ENCODE results near the gene CST9L.
A peak's percentile ranks its signal among the peaks of the same experiment; 100 is the strongest.
"Not testable (repeated sequence)": the region's sequence is repeated elsewhere in the genome, so short reads cannot be mapped to it uniquely, and the experiment has no call there.

Gene CST9L

DNA sequence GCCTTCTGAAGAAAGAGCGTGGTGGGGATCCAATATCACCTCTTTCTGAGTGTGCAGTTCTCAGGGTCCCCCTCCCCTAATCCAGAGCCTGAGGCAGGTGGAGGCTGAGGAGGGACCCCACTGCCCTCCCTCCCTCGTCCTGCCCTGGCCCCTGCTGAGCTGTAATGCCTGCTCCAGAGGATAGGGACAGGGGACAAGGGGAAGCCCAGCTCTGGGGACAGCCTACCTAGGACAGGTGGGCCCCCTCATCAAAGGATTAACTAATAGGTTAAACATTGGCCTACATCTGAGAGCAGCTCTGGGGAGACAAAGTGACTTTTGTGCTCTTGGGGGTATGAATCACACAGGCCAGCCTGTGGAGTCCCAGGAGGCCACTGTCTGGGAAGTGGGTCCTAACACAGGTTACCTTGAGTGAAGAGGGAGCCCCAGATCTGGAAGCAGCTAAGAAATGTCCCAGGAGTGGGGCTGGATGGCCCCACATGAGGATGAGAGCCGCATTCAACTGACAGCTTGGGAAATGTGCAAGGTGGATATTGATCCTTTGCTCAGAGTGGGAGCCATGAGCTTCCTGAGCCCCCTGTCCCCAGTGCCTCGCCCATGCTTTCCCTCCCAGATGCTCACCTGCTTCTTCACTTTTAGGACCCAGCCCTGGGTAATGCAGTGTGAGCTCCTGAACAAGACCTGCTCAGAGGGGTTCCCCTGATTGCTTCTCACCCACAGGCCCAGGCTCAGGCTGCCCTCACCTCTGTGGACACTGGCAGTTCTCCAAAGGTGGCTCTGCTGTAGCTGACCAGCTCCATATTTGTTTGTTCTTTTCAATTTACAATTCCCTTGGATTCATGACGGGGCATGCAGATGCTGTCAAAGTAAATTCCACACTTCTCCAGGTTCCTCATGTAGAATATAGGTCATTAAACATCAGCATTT is 17.8 kb upstream of the CST9L start:
- DNase-seq = no peak

DNA sequence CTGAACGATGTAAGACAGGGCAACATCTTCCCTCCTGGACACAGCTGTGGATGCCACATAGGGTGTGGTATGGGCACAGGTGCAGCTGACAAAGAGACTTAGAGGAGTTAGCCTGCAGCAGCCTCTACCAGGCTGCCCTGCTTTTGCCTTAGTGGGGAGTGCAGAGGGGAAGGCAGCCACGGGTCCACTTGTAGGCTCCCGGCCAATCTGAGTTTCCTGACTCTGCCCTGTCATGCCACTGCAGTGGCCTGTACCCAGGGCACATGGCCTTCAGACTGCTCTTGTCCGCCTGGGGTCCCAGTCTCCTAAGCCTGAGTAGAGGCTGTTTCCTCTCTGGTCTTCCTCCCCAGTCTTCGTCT is 17.1 kb upstream of the CST9L start:
- no peak for DNase-seq

DNA sequence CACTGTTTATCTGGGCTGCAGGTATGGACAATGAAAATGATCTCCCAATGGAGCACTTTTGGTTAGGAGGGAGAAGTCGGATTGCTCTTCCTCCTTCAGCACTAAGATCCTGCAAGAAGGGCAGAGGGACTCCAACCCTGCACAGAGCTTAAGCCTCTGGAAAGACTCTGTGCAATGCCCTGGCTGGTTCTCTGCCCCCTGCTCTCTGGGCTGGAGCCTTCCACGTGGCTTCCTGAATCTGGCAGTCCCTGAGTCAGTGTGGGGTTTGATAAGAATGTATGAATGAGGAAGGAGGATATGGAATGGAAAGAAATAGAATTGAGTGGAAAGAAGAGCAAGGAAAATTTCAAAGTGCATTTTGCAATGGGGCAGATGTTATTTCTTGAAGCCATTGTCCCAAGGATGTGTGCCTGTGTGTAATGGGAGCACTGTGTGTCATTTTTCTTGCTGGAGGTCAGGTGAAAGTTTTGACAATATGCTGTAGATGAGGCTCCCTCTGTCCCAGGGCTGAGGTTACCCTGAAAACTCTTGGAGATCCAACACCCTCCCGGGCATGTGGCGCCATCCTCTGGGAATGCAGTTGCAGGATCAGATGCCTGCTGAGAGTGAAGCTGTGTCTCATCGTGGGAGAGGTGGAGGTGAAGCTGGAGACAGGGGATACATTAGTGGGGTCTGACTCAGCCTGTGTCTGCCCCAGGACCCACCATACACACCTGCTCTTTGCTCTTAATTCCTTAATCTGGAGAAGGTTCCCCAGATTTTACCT is 16.3 kb upstream of the CST9L start:
- no peak for DNase-seq

DNA sequence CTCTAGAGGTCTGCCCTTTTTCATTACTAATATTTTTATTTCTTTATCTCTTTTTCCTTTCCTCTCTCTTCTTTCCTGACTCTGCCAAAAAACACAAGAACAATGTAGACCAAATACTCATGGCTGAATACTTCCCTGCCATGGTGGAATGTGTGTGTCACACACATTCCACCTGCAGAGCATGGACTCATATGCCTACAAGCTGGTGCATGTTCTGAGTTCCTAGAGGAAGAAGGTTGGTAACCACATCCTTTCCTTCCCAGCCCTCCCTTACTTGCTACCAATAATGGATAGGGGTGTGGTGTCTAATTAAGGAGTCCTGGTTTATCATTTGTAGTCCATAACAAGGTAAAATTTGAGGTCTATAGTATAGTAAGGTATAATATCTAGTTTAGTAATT is 15.2 kb upstream of the CST9L start:
- DNase-seq = no peak

DNA sequence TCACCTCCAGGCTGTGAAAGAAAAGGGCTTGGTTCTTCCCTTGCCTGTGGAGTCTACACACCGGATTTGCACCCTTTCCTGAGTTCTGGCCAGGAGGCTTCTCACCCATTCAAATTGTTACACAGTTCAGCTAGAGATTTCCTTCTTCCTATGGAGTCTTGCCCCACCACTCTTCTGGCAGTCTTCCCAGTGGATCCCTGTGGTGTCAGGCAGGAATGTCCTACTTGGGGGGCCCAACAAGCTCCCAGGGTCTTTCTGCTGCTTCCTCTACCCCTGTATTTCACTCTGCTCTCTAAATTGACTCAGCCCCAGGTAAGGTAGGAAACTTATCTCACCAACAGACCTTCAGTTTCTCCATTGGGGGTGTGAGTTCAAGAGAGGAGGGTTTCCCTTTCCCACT is 14.0 kb upstream of the CST9L start:
- DNase-seq = no peak

DNA sequence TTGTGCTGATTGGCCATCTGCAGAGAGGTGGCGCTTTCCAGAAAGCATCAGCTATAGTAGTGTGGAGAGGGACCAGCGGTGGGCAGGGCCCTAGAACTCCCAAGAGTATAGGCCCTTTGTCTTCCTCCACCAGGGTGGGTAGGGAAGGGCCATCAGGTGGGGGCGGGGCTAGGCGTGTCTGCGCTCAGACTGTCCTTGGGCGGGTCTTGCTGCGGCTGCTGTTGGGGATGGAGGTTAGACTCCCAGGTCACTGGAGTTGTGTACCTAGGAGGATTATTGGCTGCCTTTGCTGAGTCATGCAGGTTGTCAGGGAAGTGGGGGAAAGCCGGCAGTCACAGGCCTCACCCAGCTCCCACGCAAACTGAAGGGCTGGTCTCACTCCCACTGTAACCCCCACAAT is 13.5 kb upstream of the CST9L start:
- DNase-seq = not testable (repeated sequence)

DNA sequence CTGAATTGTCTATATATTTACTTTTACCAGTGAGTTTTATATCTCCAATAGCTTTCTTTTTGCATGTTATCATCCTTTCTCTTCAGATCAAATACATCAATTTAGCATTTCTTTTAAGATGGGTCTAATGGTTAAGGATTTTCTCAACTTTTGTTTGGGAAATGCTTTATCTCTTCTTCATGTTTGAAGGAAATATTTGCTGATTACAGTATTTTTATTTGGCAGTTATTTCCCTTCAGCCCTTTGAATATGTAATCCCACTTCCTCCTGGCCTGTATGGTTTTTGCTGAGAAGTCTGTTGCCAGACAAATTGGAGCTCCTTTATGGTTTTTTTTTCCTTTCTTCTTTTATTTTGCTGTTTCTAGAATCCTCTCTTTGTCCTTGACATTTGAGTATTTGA is 6.7 kb upstream of the CST9L start:
- DNase-seq = no peak

DNA sequence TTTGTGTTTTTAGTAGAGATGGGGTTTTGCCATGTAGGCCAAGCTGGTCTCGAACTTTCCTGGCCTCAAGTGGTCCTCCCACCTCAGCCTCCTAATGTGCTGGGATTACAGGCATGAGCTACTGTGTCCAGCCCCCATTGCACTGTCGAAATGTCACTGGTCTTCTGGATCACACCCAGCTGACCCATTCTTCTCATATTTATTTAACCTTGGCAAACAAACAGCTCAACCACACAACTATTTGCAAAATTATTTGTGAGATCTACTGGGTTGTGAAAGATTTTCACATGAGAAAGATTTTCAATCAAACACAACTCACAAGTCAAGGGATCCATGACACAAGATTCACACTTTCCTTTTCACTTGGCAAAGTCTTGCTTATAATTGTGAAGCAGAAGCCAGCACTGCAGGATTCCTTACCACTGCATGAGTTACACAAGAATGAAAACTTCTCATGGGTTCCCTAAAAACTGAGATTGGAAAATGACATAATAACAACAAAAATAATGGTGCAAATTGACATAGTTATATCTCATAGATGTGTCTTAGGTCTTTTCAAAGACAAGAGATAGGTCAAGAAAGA is 2.0 kb upstream of the CST9L start:
- peak; percentile 2 to 54 for DNase-seq

DNA sequence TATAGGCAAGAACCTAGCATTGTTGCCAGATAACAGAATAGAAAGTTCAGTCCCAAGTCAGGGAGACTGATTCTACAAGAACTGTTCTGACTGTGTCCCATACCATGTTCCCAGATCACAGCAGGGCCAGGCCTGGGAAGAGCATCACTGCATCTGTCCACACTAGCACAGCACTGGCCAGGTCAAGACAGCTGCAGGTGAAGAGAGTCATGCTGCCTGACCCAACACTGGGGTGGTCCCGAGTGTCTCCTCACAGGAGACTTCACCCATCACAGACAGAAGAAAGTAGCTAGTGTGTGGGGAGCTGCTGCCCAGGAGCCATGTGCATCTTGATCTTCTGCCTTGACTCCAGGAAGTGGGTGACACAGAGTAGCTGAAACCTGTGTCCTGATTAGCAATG is 1.3 kb upstream of the CST9L start:
- DNase-seq = no peak

DNA sequence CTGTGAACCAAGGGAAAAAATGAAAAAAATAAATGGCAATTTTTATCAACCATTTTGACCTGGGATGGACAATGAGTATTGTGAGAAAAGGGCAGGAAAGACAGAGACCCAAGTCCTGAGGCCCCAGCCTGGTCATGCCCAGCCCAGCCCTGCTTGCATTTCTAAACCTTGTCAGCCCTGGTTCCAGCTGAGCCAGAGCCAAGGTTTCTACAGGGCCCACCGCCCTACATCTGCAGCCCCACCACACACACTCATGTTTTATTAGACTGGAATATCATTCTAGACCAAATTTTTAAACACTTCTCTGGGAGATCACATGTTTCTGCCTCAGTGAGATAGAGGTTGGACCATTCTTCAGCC is 667 bp upstream of the CST9L start:
- no peak for DNase-seq

DNA sequence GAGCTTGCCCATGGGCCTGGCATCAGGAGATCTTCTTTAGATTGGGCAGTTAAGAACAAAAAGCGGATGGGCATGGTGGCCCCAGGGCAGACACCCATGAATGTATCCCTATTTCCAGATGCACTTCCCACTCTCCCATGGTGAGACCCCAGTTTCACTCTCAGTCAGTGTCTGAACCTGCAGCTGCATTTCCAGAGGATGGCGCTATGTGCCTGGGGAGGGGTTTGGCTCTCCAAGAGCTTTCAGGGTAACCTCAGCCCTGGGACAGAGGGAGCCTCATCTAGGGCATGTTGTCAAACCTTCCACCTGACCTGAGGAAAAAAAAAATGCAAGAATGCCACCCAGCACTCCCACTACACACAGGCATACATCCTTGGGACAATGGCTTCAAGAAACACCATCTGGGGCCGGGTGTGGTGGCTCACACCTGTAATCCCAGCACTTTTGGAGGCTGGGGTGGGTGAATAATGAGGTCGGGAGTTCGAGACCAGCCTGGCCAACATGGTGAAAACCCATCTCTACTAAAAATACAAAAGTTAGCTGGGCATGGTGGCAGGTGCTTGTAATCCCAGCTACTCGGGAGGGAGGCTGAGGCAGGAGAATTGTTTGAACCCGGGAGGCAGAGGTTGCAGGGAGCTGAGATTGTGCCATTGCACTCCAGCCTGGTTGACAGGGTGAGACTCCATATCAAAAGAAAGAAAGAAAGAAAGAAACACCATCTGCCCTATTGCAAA is 1.9 kb downstream of the CST9L start:
- DNase-seq = no peak

DNA sequence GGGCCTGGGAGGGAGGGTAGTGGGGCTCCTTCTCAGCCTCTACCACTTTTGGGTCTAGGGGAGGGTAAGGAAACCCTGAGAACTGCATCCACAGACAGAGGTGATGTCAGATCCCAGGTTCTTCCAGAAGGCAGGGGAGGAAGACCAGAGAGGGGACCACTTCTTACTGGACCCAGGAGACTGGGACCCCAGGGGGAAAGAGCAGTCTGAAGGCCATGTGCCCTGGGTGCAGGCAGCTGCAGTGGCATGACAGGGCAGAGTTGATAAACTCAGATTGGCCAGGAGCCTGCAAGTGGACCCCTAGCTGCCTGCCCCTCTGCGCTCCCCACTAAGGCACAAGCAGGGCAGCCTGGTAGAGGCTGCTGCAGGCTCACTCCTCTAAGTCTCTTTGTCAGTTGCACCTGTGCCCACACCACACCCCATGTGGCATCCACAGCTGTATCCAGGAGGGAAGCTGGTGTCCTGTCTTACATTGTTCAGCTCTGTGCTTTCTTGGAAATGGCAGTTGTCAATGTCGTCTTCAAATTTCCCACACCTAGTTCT is 2.7 kb downstream of the CST9L start:
- DNase-seq = no peak

DNA sequence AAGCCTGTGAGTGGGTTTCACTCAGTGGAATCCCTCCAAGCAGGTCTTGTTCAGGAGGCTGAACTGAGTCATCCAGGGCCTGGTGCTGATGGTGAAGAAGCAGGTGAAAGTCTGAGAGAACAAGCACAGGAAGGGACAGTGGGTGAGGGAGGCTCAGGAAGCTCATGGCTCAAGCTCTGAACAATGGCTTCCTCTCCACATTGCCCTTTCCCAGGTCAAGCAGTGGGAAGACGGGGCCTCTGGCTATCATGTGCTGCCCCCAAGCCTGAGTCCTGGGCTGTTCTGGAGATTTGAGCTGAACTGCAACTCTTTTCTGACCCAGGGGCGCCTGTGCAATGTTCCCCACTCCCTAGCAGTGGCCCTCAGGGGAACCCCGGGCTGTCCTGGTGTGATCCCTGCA is 3.4 kb downstream of the CST9L start:
- no peak for DNase-seq

DNA sequence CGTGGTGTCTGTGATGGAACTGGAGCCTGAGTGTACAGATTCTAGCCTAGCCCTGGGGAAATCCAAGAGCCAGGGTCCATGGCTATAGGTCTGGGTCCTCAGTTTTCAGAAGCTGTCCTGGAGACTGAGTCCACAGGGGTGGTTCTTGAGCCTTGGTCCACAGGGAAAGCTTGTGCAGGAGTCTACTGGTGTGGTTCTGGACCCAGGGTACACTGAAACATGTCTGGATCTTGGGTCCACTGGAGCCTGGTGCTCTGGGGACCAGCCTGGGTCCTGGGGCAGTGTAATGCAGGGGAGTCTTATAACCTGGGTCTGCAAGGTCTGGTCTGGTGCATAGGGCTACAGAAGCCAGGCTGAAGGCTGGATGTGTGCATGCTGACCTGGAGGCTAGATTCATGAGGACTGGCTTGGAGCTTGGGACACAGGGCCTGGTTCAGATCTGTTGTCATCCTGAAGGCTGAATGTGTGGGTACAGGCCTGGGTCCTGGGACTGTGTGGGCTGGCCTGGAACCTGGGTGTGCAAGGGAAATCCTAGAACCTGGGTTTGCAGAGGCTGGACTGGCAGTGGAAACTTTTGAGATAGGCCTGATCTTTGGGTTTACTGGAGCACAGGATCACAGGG is 5.5 kb downstream of the CST9L start:
- no peak for DNase-seq

DNA sequence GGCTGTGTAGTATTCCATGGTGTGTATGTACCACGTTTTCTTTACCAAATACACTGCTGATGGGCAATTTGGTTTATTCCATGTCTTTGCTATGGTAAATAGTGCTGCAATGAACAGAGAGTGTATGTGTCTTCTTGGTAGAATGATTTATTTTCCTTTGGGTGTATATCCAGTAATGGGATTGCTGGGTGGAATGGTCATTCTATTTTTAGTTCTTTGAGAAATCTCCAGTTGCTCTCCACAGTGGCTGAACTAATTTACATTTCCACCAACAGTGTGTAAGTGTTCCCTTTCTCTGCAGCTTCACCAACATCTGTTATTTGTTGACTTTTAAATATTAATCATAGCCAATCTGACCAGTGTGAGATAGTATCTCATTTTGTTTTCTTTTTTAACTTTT is 13.9 kb downstream of the CST9L start:
- DNase-seq = no peak

DNA sequence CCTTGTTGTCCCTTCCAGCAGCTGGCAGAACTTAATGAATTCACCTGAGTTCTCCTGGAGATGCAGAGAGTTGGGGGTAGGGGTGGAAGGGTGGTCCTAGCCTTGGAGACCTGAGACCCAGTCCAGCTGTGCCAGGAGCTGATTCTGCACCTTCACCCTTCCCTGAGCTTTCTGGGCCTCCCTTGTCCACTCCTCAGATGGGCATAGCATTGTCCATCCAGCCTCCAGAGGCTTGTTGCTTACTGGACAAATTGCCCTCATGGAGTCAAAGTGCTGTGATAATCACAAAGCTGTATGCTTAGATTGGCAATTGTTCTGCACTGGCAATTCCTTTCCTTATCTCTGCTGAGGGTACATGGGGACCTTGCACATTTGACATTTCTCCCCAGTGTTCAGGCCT is 16.5 kb downstream of the CST9L start:
- DNase-seq = no peak

DNA sequence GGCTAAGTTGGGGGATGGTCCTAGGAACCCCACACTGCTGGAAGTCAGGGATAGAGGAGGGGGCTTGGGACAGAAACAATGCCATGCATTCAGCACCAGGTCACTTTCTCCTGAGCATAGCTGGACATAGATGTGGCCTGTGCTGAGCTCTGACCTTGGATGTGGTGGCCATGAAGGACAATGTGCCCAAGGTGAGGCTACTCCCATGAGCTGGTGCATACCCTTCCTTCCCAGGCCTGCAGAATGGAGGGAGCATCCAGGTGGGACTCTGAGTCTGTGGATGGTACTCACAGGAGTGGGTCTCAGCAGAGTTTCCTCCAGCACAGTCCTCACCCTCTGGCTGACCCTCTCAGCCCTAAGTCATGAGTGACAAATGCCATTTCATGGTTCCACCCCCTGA is 16.9 kb downstream of the CST9L start:
- no peak for DNase-seq

DNA sequence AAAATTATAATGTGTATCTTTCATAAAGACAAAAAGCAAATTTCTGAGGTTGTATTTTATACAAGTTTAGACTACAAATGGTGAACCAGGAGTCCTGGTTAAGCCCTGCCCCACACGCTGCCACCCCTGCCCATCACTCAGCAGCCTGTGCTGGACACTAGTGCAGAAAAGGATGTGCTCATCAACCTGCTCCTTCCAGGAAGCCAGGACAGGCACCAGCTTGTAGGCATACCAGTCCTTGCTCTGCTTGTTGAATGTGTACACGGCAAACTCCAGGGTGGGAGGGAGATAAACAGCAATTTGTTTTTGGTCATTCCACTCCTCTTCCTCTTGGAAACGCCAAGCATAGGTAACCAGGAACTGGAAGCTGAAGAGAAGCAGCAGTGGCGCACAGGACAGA is 18.1 kb downstream of the CST9L start:
- DNase-seq = no peak

DNA sequence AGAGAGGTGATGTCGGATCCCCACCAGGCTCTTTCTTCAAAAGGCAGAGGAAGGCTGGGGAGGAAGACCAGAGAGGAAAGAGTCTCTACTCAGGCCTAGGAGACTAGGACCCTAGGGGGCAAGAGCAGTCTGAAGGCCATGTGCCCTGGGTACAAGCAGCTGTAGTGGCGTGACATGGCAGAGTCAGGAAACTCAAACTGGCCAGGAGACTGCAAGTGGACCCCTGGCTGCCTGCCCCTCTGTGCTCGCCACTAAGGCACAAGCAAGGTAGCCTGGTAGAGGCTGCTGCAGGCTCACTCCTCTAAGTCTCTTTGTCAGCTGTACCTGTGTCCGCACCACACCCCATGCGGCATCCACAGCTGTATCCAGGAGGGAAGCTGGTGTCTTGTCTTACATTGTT is 19.9 kb downstream of the CST9L start:
- DNase-seq = no peak

DNA sequence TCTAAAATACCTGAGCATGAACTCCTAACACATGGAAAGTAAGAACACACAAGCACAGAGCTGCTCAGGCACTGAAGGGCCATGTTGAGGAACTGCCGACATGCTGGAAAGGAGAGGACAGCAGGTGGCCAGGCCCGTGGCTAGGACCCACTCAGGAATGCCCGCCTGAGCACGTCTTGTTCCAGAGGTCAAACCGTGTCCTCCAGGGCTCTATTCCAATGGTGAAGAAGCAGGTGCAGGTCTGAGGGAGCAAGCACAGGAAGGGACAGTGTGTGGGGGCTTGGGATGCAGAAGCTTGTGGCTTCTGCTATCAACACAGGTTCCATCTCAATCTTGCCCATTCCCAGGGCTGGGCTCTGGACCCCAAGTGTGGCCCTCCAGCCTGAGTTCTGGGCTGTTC is 20.7 kb downstream of the CST9L start:
- DNase-seq = no peak

DNA sequence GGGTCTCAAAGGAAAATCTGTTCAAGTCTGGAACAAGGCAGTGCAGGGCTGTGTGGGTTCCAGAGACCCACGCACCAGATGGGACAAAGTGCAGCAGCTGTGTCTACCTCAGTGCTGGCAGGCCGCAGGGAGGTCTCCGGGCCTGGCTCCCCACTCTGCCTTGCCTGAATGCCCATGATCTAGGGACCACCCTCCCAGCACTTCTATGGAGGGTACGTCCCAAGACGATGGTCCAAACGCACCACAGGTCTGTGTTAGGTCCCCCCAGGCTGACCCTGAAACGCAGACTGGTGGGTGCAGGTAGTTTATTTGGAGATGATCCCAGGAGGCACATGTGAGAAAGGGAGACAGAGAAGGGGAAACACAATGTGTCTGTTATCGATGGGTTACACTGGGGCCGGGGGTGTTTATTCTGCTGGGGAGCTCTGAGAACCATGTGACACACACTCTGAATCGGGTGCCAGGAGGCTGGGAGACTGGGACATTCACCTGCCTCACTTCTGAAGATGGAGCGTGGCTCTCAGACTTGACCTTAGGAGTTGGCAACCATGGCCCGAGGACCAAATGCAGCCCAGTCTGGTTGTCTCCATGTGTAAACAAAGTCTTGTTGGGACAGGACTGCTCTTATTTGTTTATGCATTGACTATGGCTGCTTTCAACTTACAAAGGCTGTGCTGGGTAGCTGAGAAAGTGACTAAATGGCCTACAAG is 21.7 kb downstream of the CST9L start:
- DNase-seq = no peak

DNA sequence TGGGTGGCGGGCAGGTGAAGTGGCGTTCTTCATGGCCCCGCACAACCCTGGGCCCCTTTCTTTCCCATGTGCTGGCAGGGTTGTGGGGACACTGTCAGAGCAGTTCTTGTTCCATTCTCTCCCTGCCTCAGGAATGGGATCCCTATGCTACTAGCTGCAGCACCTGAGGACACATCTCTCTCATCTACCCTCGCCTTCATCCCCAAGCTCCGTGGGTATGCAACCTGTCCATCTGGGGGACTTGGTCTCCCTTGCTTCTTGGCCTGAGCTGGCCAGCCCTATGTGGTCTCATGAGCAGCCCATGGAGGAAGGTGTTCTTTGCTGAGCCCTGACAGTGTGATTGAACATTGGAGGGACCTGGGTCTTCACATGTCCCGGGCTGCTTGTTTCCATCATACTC is 24.2 kb downstream of the CST9L start:
- DNase-seq = no peak
